CD4-positive, alpha-beta T cell treated with Interleukin-6 at 100 ng/mL for 8 hours (primary cell): ENCODE data around the gene UBR7.
"Not testable (repeated sequence)": the region's sequence is repeated elsewhere in the genome, so short reads cannot be mapped to it uniquely, and the experiment has no call there.

Experiments used
- DNase-seq: peaks from one replicate; pipeline ENCODE4 v3.0.0-alpha.2; 2020; ENCODE audit warnings: mixed read lengths, low spot score

The UBR7 gene

GRCh38 chr14:93206793-93207467 lies at the start of gene UBR7, which contains the start of gene GON7:
Gene UBR7, plus strand, starts transcription at chr14:93207256. Its CDS starts 36 bp downstream, at chr14:93207292.
Gene GON7, minus strand, starts transcription at chr14:93207065. Its CDS starts 28 bp downstream, at chr14:93207037.
- DNase-seq: peak; percentile 86

- DNase-seq: not testable (repeated sequence)
These were observed 48.7 kb upstream of the UBR7 start for GRCh38 chr14:93158349-93158748.

- DNase-seq: not testable (repeated sequence)
These were observed 47.3 kb upstream of the UBR7 start for GRCh38 chr14:93159625-93160352.

- no peak for DNase-seq
These were observed 46.7 kb upstream of the UBR7 start for GRCh38 chr14:93160353-93160801.

GRCh38 chr14:93161411-93161940 lies 45.6 kb upstream of the UBR7 start:
- DNase-seq: no peak

- no peak for DNase-seq
These were observed 43.5 kb upstream of the UBR7 start for GRCh38 chr14:93163564-93163963.

- not testable (repeated sequence) for DNase-seq
These were observed 41.5 kb upstream of the UBR7 start for GRCh38 chr14:93165271-93166265.

GRCh38 chr14:93168610-93169009 lies 38.4 kb upstream of the UBR7 start:
- DNase-seq: not testable (repeated sequence)

GRCh38 chr14:93169619-93170018 lies 37.4 kb upstream of the UBR7 start:
- not testable (repeated sequence) for DNase-seq

GRCh38 chr14:93170141-93170540 lies 36.9 kb upstream of the UBR7 start:
- DNase-seq: not testable (repeated sequence)

- no peak for DNase-seq
These were observed 35.7 kb upstream of the UBR7 start for GRCh38 chr14:93171376-93171775.

GRCh38 chr14:93173943-93174395 lies 33.1 kb upstream of the UBR7 start:
- DNase-seq: no peak

- DNase-seq: not testable (repeated sequence)
These were observed 32.3 kb upstream of the UBR7 start for GRCh38 chr14:93174731-93175130.

- no peak for DNase-seq
These were observed 31.6 kb upstream of the UBR7 start for GRCh38 chr14:93175492-93175891.

GRCh38 chr14:93183596-93184317 lies 23.3 kb upstream of the UBR7 start:
- DNase-seq: no peak

GRCh38 chr14:93184391-93185348 lies 22.4 kb upstream of the UBR7 start, which contains the start of the genes LYSET and MOAP1:
Gene LYSET, plus strand, starts transcription at chr14:93185317. Its CDS starts 89 bp downstream, at chr14:93185406.
Gene MOAP1, minus strand, starts transcription at chr14:93184897. Its CDS starts 655 bp downstream, at chr14:93184242.
- peak; percentile 91 for DNase-seq

GRCh38 chr14:93185349-93185720 lies 21.7 kb upstream of the UBR7 start:
- DNase-seq: no peak

GRCh38 chr14:93186466-93186865 lies 20.6 kb upstream of the UBR7 start:
- DNase-seq: no peak

GRCh38 chr14:93186956-93187355 lies 20.1 kb upstream of the UBR7 start:
- no peak for DNase-seq
